HCT116 (cell line): ENCODE results near the gene CA6. TPM values are rescaled to one million over a fixed set of nuclear protein-coding genes. Genes with fewer than 3 reads are reported as not detected.

Source experiments
- ATAC-seq: fragments of 200-7000 bp; cut with Tn5 transposase; 2 replicates; pipeline ENCODE4 v1.9.1; 2020; ENCODE audit warnings: mild to moderate bottlenecking, moderate library complexity
- BruUV-seq: library from RNA; stranded (reverse); fragments of 400-500 nt; replicated peaks from 2 replicates; lab custom pipeline; 2021; lab: Mats Ljungman, UMichigan
- CTCF ChIA-PET: fragments of 300-600 bp; sonication (Branson Sonifier 250); formaldehyde crosslinking; loops from one replicate; lab custom pipeline; 2021; ENCODE audit warnings: antibody characterized with exemption; lab: Charles Lee
- POLR2A ChIA-PET: fragments of 300-600, 350-600 bp; sonication (Branson Sonifier 250); formaldehyde crosslinking; loops from one replicate; lab custom pipeline; 2021; ENCODE audit warnings: antibody characterized with exemption; lab: Charles Lee
- RAD21 ChIA-PET, 2 experiments: fragments of 300-600 bp; sonication (Branson Sonifier 250); formaldehyde crosslinking; loops; one replicate each; lab custom pipeline; 2023; ENCODE audit warnings: low total read pairs in 2 of 2; ENCODE audit not compliant: uncharacterized antibody in 2 of 2, unreplicated experiment in 2 of 2, low non-redundant PET in 1 of 2; lab: Charles Lee
- DNase-seq: peaks from one replicate; pipeline ENCODE4 v3.0.0-alpha.2; 2010; ENCODE audit warnings: low read depth, low spot score
- H2AFZ ChIP-seq: fragments of 200-600 bp; shearing (Covaris generic), sonication (generic); 2 replicates; pipeline ENCODE4 v1.6.1; 2017; ENCODE audit warnings: low read depth, mixed run types, mixed read lengths, antibody characterized with exemption, low read length; ENCODE audit not compliant: poor library complexity, severe bottlenecking
- H3K27ac ChIP-seq: 2 replicates; pipeline ENCODE4 v1.5.1; 2012; ENCODE audit warnings: low read depth, low read length
- H3K27me3 ChIP-seq: fragments of 200-600 bp; sonication (generic); 2 replicates; pipeline ENCODE4 v1.6.1; 2016; ENCODE audit warnings: mixed run types, low read length, mixed read lengths; ENCODE audit not compliant: insufficient read depth
- H3K36me3 ChIP-seq, 2 experiments: fragments of 200-500 bp in 1 of 2; fragments of 200-600 bp in 1 of 2; sonication (Bioruptor generic) in 1 of 2; sonication (generic) in 1 of 2; 2 replicates each; pipeline versions ENCODE4 v1.5.1 to v1.6.1; 2014 to 2016; ENCODE audit warnings: low read length in 2 of 2, inconsistent platforms in 1 of 2, mixed read lengths in 1 of 2, mixed run types in 1 of 2; ENCODE audit not compliant: insufficient read depth in 2 of 2, control insufficient read depth in 1 of 2
- H3K4me1 ChIP-seq, 2 experiments: fragments of 200-600 bp in 1 of 2; sonication (generic) in 1 of 2; 2 replicates each; pipeline versions ENCODE4 v1.5.1 to v1.6.1; 2012 to 2017; ENCODE audit warnings: low read length in 2 of 2, inconsistent platforms in 1 of 2, mild to moderate bottlenecking in 1 of 2, mixed read lengths in 1 of 2, mixed run types in 1 of 2, moderate library complexity in 1 of 2; ENCODE audit not compliant: insufficient read depth in 2 of 2, control insufficient read depth in 1 of 2
- H3K4me2 ChIP-seq: fragments of 200-600 bp; sonication (generic); 2 replicates; pipeline ENCODE4 v1.6.1; 2017; ENCODE audit warnings: mixed run types, low read length, mixed read lengths
- H3K4me3 ChIP-seq, 2 experiments: fragments of 200-600 bp in 1 of 2; sonication (generic) in 1 of 2; replicated peaks in 1 of 2; 2 replicates each; pipeline ENCODE4 v1.5.1; 2011 to 2016; ENCODE audit warnings: low read length in 2 of 2, control low read depth in 1 of 2, low read depth in 1 of 2, mild to moderate bottlenecking in 1 of 2, mixed read lengths in 1 of 2, mixed run types in 1 of 2
- H3K79me2 ChIP-seq: fragments of 200-600 bp; sonication (generic); 2 replicates; pipeline ENCODE4 v1.6.1; 2017; ENCODE audit warnings: mild to moderate bottlenecking, mixed run types, low read length, moderate library complexity, mixed read lengths; ENCODE audit not compliant: insufficient read depth
- H3K9ac ChIP-seq: fragments of 200-600 bp; sonication (generic); 2 replicates; pipeline ENCODE4 v1.6.1; 2016; ENCODE audit warnings: low read length, mixed read lengths
- H3K9me2 ChIP-seq: fragments of 200-600 bp; sonication (generic), shearing (Covaris generic); 2 replicates; pipeline ENCODE4 v1.6.1; 2017; ENCODE audit warnings: mixed run types, mild to moderate bottlenecking, moderate library complexity; ENCODE audit not compliant: insufficient read depth
- H3K9me3 ChIP-seq, 2 experiments: fragments of 200-500 bp in 1 of 2; fragments of 200-600 bp in 1 of 2; sonication (Bioruptor generic) in 1 of 2; sonication (generic) in 1 of 2; 2 replicates each; pipeline ENCODE4 v1.6.1; 2014 to 2017; ENCODE audit warnings: low read length in 2 of 2, mixed read lengths in 2 of 2, inconsistent platforms in 1 of 2, low read depth in 1 of 2, mild to moderate bottlenecking in 1 of 2, mixed run types in 1 of 2, moderate library complexity in 1 of 2; ENCODE audit not compliant: control insufficient read depth in 1 of 2, insufficient read depth in 1 of 2
- H4K20me1 ChIP-seq: fragments of 200-600 bp; sonication (generic), shearing (Covaris generic); 2 replicates; pipeline ENCODE4 v1.6.1; 2017; ENCODE audit warnings: mixed run types, mild to moderate bottlenecking, moderate library complexity; ENCODE audit not compliant: insufficient read depth
- CBX3 ChIP-seq: IDR thresholded peaks from 2 replicates; pipeline ENCODE4 v1.6.1; 2012; ENCODE audit warnings: low read depth
- CEBPB ChIP-seq: IDR thresholded peaks from 2 replicates; pipeline ENCODE4 v1.6.1; 2012; ENCODE audit warnings: low read depth
- FOSL1 ChIP-seq: IDR thresholded peaks from 2 replicates; pipeline ENCODE4 v1.6.1; 2012; ENCODE audit warnings: low read depth
- JUND ChIP-seq: IDR thresholded peaks from 2 replicates; pipeline ENCODE4 v1.6.1; 2012
- TCF7L2 ChIP-seq: IDR thresholded peaks from 2 replicates; pipeline ENCODE4 v1.7.0; 2011; ENCODE audit warnings: borderline replicate concordance, inconsistent platforms; ENCODE audit not compliant: insufficient read depth, insufficient read length; ENCODE audit errors: extremely low read depth
- ZFX ChIP-seq: fragments of 450-650 bp; IDR thresholded peaks from 2 replicates; pipeline ENCODE4 v1.6.1; 2017
- intact Hi-C: fragments of 100-400 bp; cut with micrococcal nuclease; formaldehyde crosslinking; loops from 2 replicates; pipeline ENCODE4 v1.10.0; 2022
- total RNA-seq: library from RNA; stranded (reverse); gene quantifications from one replicate; pipeline ENCODE4 v1.2.1, GENCODE V29; 2021; ENCODE audit not compliant: unreplicated experiment
- TF ChIP-seq, protein P1 (sequence below): IDR thresholded peaks from 2 replicates; pipeline ENCODE4 v1.6.1; 2012; ENCODE audit warnings: low read depth
- TF ChIP-seq, protein P2 (sequence below): IDR thresholded peaks from 2 replicates; pipeline ENCODE4 v1.6.1; 2012

Gene CA6
- total RNA-seq, 1 experiment from 2014 or later = not detected

DNA sequence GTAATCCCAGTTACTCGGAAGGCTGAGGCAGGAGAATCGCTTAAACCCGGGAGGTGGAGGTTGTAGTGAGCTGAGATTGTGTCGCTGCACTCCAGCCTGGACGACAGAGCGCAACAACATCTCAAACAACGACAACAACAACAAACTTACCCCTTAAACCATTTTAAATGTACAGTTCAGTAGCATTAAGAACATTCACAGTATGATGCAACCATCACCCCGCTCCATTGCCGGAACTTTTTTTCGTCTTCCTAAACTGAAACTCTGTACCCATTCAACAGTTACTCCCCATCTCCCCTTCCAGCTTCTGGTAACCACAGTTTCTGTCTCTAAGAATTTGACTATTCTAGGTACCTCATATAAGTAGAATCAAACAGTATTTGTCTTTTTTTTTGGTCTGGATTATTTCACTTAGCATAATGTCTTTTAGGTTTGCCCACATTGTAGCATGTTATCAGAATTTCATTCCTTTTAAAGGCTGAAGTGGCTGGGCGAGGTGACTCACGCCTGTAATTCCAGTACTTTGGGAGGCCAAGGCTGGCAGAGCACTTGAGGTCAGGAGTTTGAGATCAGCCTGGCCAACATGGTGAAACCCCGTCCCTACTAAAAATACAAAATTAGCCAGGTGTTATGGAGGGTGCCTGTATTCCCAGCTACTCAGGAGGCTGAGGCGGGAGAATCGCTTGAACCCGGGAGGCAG, 19.6 kb downstream of the CA6 start:
- intact Hi-C loops = no loop called here
- Histone ChIP-seq H4K20me1 (no peaks in the 10 kb centered on the region), H2AFZ (no peak overlapping the region), H3K4me1 (peaks cover 0 to 13% of the 10 kb centered on the region in 2 experiments; a peak in 2 of 4 replicates), H3K4me2 (no peak overlapping the region), H3K36me3 (no peaks in the 10 kb centered on the region), H3K9ac (no peak overlapping the region), H3K4me3 (no peak overlapping the region), H3K9me2 (no peaks in the 10 kb centered on the region), H3K27ac (no peak overlapping the region), H3K9me3 (no peaks in the 10 kb centered on the region), H3K79me2 (no peaks in the 10 kb centered on the region), H3K27me3 (no peaks in the 10 kb centered on the region)
- no TSS peak for BruUV-seq
- no peak for TF ChIP-seq FOSL1
- TF ChIP-seq TCF7L2 = no peak
- no peak for TF ChIP-seq ZFX
- TF ChIP-seq CEBPB = no peak
- TF ChIP-seq, protein P1, sequence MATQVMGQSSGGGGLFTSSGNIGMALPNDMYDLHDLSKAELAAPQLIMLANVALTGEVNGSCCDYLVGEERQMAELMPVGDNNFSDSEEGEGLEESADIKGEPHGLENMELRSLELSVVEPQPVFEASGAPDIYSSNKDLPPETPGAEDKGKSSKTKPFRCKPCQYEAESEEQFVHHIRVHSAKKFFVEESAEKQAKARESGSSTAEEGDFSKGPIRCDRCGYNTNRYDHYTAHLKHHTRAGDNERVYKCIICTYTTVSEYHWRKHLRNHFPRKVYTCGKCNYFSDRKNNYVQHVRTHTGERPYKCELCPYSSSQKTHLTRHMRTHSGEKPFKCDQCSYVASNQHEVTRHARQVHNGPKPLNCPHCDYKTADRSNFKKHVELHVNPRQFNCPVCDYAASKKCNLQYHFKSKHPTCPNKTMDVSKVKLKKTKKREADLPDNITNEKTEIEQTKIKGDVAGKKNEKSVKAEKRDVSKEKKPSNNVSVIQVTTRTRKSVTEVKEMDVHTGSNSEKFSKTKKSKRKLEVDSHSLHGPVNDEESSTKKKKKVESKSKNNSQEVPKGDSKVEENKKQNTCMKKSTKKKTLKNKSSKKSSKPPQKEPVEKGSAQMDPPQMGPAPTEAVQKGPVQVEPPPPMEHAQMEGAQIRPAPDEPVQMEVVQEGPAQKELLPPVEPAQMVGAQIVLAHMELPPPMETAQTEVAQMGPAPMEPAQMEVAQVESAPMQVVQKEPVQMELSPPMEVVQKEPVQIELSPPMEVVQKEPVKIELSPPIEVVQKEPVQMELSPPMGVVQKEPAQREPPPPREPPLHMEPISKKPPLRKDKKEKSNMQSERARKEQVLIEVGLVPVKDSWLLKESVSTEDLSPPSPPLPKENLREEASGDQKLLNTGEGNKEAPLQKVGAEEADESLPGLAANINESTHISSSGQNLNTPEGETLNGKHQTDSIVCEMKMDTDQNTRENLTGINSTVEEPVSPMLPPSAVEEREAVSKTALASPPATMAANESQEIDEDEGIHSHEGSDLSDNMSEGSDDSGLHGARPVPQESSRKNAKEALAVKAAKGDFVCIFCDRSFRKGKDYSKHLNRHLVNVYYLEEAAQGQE = no peak
- TF ChIP-seq CBX3 = no peak
- no peak for TF ChIP-seq JUND
- TF ChIP-seq, protein P2, sequence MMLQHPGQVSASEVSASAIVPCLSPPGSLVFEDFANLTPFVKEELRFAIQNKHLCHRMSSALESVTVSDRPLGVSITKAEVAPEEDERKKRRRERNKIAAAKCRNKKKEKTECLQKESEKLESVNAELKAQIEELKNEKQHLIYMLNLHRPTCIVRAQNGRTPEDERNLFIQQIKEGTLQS = no peak
- ATAC-seq = no peak
- CTCF ChIA-PET = no interaction called here
- POLR2A ChIA-PET = no interaction called here
- DNase-seq = no peak
- RAD21 ChIA-PET = no interaction called here
